Measurements from ENCODE around the gene GGACT. TPM values are rescaled to one million over a fixed set of nuclear protein-coding genes. Genes with fewer than 3 reads are reported as not detected.
A peak's percentile ranks its signal among the peaks of the same experiment; 100 is the strongest.

GGACT gene
- total RNA-seq, 1 experiment from 2014 or later: 2.6 TPM

DNA sequence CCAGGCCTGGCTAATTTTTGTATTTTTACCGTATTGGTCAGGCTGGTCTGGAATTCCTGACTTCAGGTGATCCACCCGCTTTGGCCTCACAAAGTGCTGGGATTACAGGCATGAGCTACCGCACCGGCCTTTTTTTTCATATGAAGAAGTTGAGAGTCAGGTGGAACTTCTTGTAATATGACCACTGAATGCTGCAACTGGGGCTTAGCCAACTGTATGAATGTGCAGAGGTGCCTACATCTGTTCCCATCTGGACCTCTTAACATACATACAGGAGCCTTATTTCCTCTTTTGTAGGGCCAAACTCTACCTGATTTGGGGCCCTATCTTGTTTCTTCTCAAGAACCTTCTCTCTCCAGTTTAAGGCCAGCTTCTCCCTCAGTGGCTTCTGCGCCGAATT, 11.9 kb upstream of the GGACT start:
- no peaks in the 10 kb centered on the region for H3K4me1 Mint-ChIP-seq (ENCODE audit: low read depth, unreplicated experiment)
- H3K36me3 Mint-ChIP-seq (ENCODE audit: insufficient read depth, unreplicated experiment): no peaks in the 10 kb centered on the region
- no peak overlapping the region for H3K4me3 Mint-ChIP-seq (ENCODE audit: low read depth, unreplicated experiment)
- intact Hi-C loops (cut with micrococcal nuclease; ENCODE audit: unreplicated experiment): no loop called here
- BruUV-seq (replicated peaks): no TSS peak
- H3K9me3 Mint-ChIP-seq (ENCODE audit: low read depth, unreplicated experiment): no peaks in the 10 kb centered on the region
- CTCF ChIA-PET: no interaction called here
- TF ChIP-seq, protein P1, sequence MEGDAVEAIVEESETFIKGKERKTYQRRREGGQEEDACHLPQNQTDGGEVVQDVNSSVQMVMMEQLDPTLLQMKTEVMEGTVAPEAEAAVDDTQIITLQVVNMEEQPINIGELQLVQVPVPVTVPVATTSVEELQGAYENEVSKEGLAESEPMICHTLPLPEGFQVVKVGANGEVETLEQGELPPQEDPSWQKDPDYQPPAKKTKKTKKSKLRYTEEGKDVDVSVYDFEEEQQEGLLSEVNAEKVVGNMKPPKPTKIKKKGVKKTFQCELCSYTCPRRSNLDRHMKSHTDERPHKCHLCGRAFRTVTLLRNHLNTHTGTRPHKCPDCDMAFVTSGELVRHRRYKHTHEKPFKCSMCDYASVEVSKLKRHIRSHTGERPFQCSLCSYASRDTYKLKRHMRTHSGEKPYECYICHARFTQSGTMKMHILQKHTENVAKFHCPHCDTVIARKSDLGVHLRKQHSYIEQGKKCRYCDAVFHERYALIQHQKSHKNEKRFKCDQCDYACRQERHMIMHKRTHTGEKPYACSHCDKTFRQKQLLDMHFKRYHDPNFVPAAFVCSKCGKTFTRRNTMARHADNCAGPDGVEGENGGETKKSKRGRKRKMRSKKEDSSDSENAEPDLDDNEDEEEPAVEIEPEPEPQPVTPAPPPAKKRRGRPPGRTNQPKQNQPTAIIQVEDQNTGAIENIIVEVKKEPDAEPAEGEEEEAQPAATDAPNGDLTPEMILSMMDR (IDR thresholded peaks at IDR 0.05; ENCODE audit: unreplicated experiment): no peak
- no peak for DNase-seq
- H3K27ac Mint-ChIP-seq (ENCODE audit: unreplicated experiment): no peak overlapping the region
- no peaks in the 10 kb centered on the region for H3K27me3 Mint-ChIP-seq (ENCODE audit: unreplicated experiment)

DNA sequence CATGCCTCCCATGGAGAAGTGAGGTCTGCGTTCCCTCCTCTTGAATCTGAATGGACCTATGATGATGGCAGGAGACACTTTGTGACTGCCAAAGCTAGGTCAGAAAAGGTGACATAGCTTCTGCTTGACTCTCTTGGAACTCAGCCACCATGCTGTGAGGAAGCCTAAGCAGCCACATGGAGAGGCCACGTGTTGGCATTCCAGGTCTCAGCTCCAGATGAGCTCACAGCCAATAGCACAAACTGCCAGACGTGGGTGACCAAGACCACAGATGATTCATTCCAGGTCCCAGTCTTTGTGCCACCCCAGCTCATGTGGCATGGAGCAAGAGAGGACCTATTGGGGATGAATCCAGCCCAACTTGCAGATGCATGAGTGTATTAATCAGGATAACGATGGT, 8.7 kb upstream of the GGACT start:
- Mint-ChIP-seq H3K36me3 (ENCODE audit: insufficient read depth, unreplicated experiment) (no peaks in the 10 kb centered on the region), H3K4me1 (ENCODE audit: low read depth, unreplicated experiment) (no peaks in the 10 kb centered on the region), H3K27me3 (ENCODE audit: unreplicated experiment) (no peaks in the 10 kb centered on the region), H3K4me3 (ENCODE audit: low read depth, unreplicated experiment) (no peak overlapping the region), H3K9me3 (ENCODE audit: low read depth, unreplicated experiment) (no peaks in the 10 kb centered on the region), H3K27ac (ENCODE audit: unreplicated experiment) (no peak overlapping the region)
- no peak for DNase-seq
- BruUV-seq (replicated peaks): no TSS peak
- CTCF ChIA-PET: no interaction called here
- intact Hi-C loops (cut with micrococcal nuclease; ENCODE audit: unreplicated experiment): no loop called here
- TF ChIP-seq, protein P1 (IDR thresholded peaks at IDR 0.05; ENCODE audit: unreplicated experiment): no peak

DNA sequence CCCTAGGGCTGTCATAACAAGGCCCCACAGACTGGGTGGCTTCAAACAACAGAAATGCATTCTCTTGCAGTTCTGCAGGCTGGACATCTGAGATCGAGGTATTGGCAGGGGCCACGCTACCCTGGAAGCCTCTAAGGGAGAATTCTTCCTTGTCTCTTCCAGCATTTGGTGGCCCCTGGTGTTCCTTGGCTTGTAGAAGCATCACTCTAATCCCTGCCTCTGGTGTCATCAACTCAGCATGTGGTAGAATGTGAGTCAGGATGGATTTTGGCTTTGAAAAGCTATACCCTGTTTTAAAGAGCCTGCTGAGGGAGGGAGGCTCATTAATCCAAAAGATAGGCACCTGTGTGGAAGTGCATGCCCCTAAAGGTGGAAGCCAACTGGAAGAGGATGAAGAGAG, 7.9 kb upstream of the GGACT start:
- TF ChIP-seq, protein P1 (IDR thresholded peaks at IDR 0.05; ENCODE audit: unreplicated experiment): no peak
- Mint-ChIP-seq H3K4me1 (ENCODE audit: low read depth, unreplicated experiment) (no peaks in the 10 kb centered on the region), H3K4me3 (ENCODE audit: low read depth, unreplicated experiment) (no peak overlapping the region), H3K9me3 (ENCODE audit: low read depth, unreplicated experiment) (no peaks in the 10 kb centered on the region), H3K27me3 (ENCODE audit: unreplicated experiment) (no peaks in the 10 kb centered on the region), H3K27ac (ENCODE audit: unreplicated experiment) (no peak overlapping the region), H3K36me3 (ENCODE audit: insufficient read depth, unreplicated experiment) (no peaks in the 10 kb centered on the region)
- BruUV-seq (replicated peaks): no TSS peak
- CTCF ChIA-PET: no interaction called here
- intact Hi-C loops (cut with micrococcal nuclease; ENCODE audit: unreplicated experiment): no loop called here
- no peak for DNase-seq

DNA sequence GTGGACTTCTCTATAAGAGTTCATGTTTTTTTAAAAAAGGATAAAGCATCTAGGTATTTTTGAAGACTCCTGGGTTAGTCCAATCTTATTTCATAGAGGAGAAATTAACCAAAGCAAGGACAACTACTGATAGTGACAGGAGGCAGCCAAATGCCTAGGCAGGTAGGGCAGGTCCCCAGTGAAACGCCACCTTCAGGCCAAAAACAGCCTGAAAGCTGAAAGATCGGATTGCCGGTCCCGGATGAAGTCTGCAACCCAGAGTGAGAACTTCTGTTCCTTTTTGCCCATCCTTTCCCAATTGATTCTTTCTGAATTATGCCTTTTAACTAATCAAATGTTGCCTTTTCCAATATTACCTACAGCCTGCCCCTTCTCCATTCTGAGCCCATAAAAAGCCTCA, 6.1 kb upstream of the GGACT start:
- H3K36me3 Mint-ChIP-seq (ENCODE audit: insufficient read depth, unreplicated experiment): no peaks in the 10 kb centered on the region
- no peaks in the 10 kb centered on the region for H3K27me3 Mint-ChIP-seq (ENCODE audit: unreplicated experiment)
- H3K4me3 Mint-ChIP-seq (ENCODE audit: low read depth, unreplicated experiment): no peak overlapping the region
- no peak overlapping the region for H3K27ac Mint-ChIP-seq (ENCODE audit: unreplicated experiment)
- BruUV-seq (replicated peaks): no TSS peak
- intact Hi-C loops (cut with micrococcal nuclease; ENCODE audit: unreplicated experiment): no loop called here
- DNase-seq: peak; percentile 5
- no peaks in the 10 kb centered on the region for H3K9me3 Mint-ChIP-seq (ENCODE audit: low read depth, unreplicated experiment)
- CTCF ChIA-PET: no interaction called here
- TF ChIP-seq, protein P1 (IDR thresholded peaks at IDR 0.05; ENCODE audit: unreplicated experiment): no peak
- no peaks in the 10 kb centered on the region for H3K4me1 Mint-ChIP-seq (ENCODE audit: low read depth, unreplicated experiment)

DNA sequence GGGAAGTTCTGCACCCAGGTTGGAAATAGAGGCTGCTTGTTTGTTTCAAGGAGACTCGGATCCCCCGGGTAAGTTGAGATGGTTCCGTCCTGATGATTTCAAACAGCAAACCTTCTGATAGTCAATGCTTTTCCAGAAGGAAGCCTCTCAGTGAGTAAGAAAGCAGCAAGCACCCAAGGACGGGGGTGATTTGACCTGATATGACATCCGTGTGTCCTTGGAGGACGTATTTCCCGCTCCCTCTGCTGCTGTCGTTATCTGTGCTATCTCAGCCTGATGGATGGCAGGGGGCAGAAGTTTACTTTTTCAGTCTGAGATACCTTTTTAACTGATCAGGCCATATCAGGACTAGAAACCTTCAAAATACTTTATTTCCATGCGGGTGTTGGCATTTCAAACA, 5.7 kb upstream of the GGACT start:
- Mint-ChIP-seq H3K36me3 (ENCODE audit: insufficient read depth, unreplicated experiment) (no peaks in the 10 kb centered on the region), H3K27me3 (ENCODE audit: unreplicated experiment) (no peaks in the 10 kb centered on the region), H3K4me1 (ENCODE audit: low read depth, unreplicated experiment) (no peaks in the 10 kb centered on the region), H3K4me3 (ENCODE audit: low read depth, unreplicated experiment) (no peak overlapping the region), H3K9me3 (ENCODE audit: low read depth, unreplicated experiment) (no peaks in the 10 kb centered on the region), H3K27ac (ENCODE audit: unreplicated experiment) (no peak overlapping the region)
- TF ChIP-seq, protein P1 (IDR thresholded peaks at IDR 0.05; ENCODE audit: unreplicated experiment): no peak
- intact Hi-C loops (cut with micrococcal nuclease; ENCODE audit: unreplicated experiment): no loop called here
- BruUV-seq (replicated peaks): no TSS peak
- CTCF ChIA-PET: no interaction called here
- DNase-seq: no peak

Data from Calu3 (cell line).